GM13977 (cell line): ENCODE data around the gene OTOA.

Experiments
- DNase-seq: peaks from one replicate; pipeline ENCODE4 v3.0.0; 2012; ENCODE audit warnings: low spot score
- CTCF ChIP-seq: IDR thresholded peaks from 2 replicates; pipeline ENCODE4 v1.5.1; 2012; ENCODE audit warnings: mild to moderate bottlenecking, control low read depth; ENCODE audit not compliant: insufficient read depth; ENCODE audit errors: extremely low read depth, missing control alignments
- in situ Hi-C: fragments of 300-500 bp; cut with MboI; formaldehyde crosslinking; loops from one replicate; pipeline ENCODE4 v1.12.0; 2022; ENCODE audit warnings: low sequenced_read_pairs, low pct_unique_long_range_greater_than_20kb, mixed read lengths, inconsistent platforms; ENCODE audit not compliant: unreplicated experiment

The OTOA gene

GRCh38 chr16:21698169-21699032, 34.6 kb downstream of the OTOA start:
- TF ChIP-seq CTCF: no peak
- in situ Hi-C loops: no loop called here
- DNase-seq: no peak

- DNase-seq: no peak
- in situ Hi-C loops: loop anchor here (5.0 to 10.0 kb wide), 2 partner anchors 46 to 119 kb away; partner anchors contain the start of gene IGSF6
- TF ChIP-seq CTCF: no peak
Measured at GRCh38 chr16:21701271-21701670, 37.5 kb downstream of the OTOA start.

- no peak for TF ChIP-seq CTCF
- in situ Hi-C loops: loop anchor here (5.0 to 10.0 kb wide), 2 partner anchors 47 to 120 kb away; partner anchors contain the start of gene IGSF6
- no peak for DNase-seq
Measured at GRCh38 chr16:21702276-21702675, 38.5 kb downstream of the OTOA start.

- TF ChIP-seq CTCF: no peak
- in situ Hi-C loops: loop anchor here (5.0 to 10.0 kb wide), 2 partner anchors 48 to 121 kb away; partner anchors contain the start of gene IGSF6
Measured at GRCh38 chr16:21703156-21703555, 39.4 kb downstream of the OTOA start.

GRCh38 chr16:21703589-21704174, 39.9 kb downstream of the OTOA start:
- DNase-seq: peak; percentile 34
- no peak for TF ChIP-seq CTCF
- in situ Hi-C loops: loop anchor here (5.0 to 10.0 kb wide), 2 partner anchors 49 to 121 kb away; partner anchors contain the start of gene IGSF6

More at GRCh38 chr16:21703156-21703555, 39.4 kb downstream of the OTOA start:
- no peak for DNase-seq

- no peak for DNase-seq
- no peak for TF ChIP-seq CTCF
- in situ Hi-C loops: loop anchor here (5.0 to 10.0 kb wide), 2 partner anchors 49 to 122 kb away; partner anchors contain the start of gene IGSF6
Measured at GRCh38 chr16:21704266-21704665, 40.5 kb downstream of the OTOA start.
